Endothelial cell of umbilical vein (primary cell): ENCODE measurements around the gene PRKAG2. TPM values are rescaled to one million over a fixed set of nuclear protein-coding genes. Genes with fewer than 3 reads are reported as not detected.

ENCODE experiments used
- BruUV-seq: library from RNA; stranded (reverse); fragments of 400-500 nt; replicated peaks from 2 replicates; lab custom pipeline; 2021; lab: Mats Ljungman, UMichigan
- CTCF ChIA-PET: fragments of 300-600, 350-600 bp; sonication (Branson Sonifier 250); formaldehyde crosslinking; loops from one replicate; lab custom pipeline; 2021; ENCODE audit warnings: antibody characterized with exemption, inconsistent platforms; lab: Charles Lee
- POLR2A ChIA-PET: fragments of 300-600, 350-600 bp; sonication (Branson Sonifier 250); formaldehyde crosslinking; loops from one replicate; lab custom pipeline; 2021; ENCODE audit warnings: antibody characterized with exemption, inconsistent platforms; lab: Charles Lee
- DNase-seq: peaks from one replicate; pipeline ENCODE4 v3.0.0-alpha.2; 2011; ENCODE audit warnings: low read depth, low spot score
- FAIRE-seq: peaks from 2 replicates; lab custom pipeline; 2011; peaks lifted over from hg19 to GRCh38; lab: Jason Lieb, UNC
- H2AFZ ChIP-seq: 2 replicates; pipeline ENCODE4 v1.6.0; 2012; ENCODE audit warnings: low read depth, low read length, control low read depth, inconsistent platforms
- H3K27ac ChIP-seq: 2 replicates; pipeline ENCODE4 v1.5.1; 2011; ENCODE audit warnings: low read depth, mild to moderate bottlenecking, control low read depth, low read length, moderate library complexity; ENCODE audit not compliant: insufficient read depth
- H3K27me3 ChIP-seq, 2 experiments: 2 replicates each; pipeline versions ENCODE4 v1.6.0 to v1.6.1; 2011; ENCODE audit warnings: low read length in 2 of 2, mixed read lengths in 1 of 2; ENCODE audit not compliant: control insufficient read depth in 2 of 2, insufficient read depth in 2 of 2
- H3K36me3 ChIP-seq, 2 experiments: 2 replicates in 1 of 2; 3 replicates in 1 of 2; pipeline ENCODE4 v1.5.1; 2011; ENCODE audit warnings: low read length in 2 of 2, mild to moderate bottlenecking in 1 of 2, moderate library complexity in 1 of 2; ENCODE audit not compliant: control insufficient read depth in 2 of 2, insufficient read depth in 2 of 2; ENCODE audit errors: extremely low read depth in 1 of 2
- H3K4me1 ChIP-seq: 3 replicates; pipeline ENCODE4 v1.5.1; 2011; ENCODE audit warnings: mild to moderate bottlenecking, low read length; ENCODE audit not compliant: control insufficient read depth, insufficient read depth; ENCODE audit errors: extremely low read depth
- H3K4me2 ChIP-seq: 2 replicates; pipeline ENCODE4 v1.6.1; 2011; ENCODE audit warnings: low read length, control low read depth, mixed read lengths; ENCODE audit not compliant: insufficient read depth
- H3K4me3 ChIP-seq, 3 experiments: fragments of 200-600 bp in 1 of 3; sonication (generic), shearing (Covaris generic) in 1 of 3; replicated peaks in 1 of 3; 2 replicates each; pipeline ENCODE4 v1.5.1; 2011 to 2016; ENCODE audit warnings: control low read depth in 3 of 3, low read length in 3 of 3, mild to moderate bottlenecking in 2 of 3, inconsistent platforms in 1 of 3, low read depth in 1 of 3, moderate library complexity in 1 of 3; ENCODE audit not compliant: insufficient read depth in 1 of 3
- H3K79me2 ChIP-seq: 2 replicates; pipeline ENCODE4 v1.6.0; 2012; ENCODE audit warnings: low read length, inconsistent platforms; ENCODE audit not compliant: control insufficient read depth, insufficient read depth
- H3K9ac ChIP-seq: replicated peaks from 2 replicates; pipeline ENCODE3; 2011; ENCODE audit warnings: low read length, control low read depth; ENCODE audit not compliant: insufficient read depth; ENCODE audit errors: extremely low read depth
- H3K9me1 ChIP-seq: replicated peaks from 3 replicates; pipeline ENCODE4 v1.6.0; 2011; ENCODE audit warnings: mild to moderate bottlenecking, low read length; ENCODE audit not compliant: control insufficient read depth, insufficient read depth; ENCODE audit errors: extremely low read depth
- H3K9me3 ChIP-seq: replicated peaks from 2 replicates; pipeline ENCODE4 v1.5.1; 2012; ENCODE audit warnings: low read length, inconsistent platforms; ENCODE audit not compliant: control insufficient read depth, insufficient read depth
- H4K20me1 ChIP-seq: replicated peaks from 2 replicates; pipeline ENCODE3; 2011; ENCODE audit warnings: mild to moderate bottlenecking, low read length; ENCODE audit not compliant: control insufficient read depth, insufficient read depth; ENCODE audit errors: extremely low read depth
- EZH2 ChIP-seq: IDR thresholded peaks from 2 replicates; pipeline ENCODE4 v1.6.1; 2012; ENCODE audit warnings: borderline replicate concordance, low read depth, mild to moderate bottlenecking, moderate library complexity, low read length, inconsistent platforms; ENCODE audit not compliant: severe bottlenecking
- FOS ChIP-seq: IDR thresholded peaks from 2 replicates; pipeline ENCODE4 v1.6.1; 2011; ENCODE audit warnings: mild to moderate bottlenecking, low read length, moderate library complexity, borderline replicate concordance; ENCODE audit not compliant: insufficient read depth
- GATA2 ChIP-seq: IDR thresholded peaks from 2 replicates; pipeline ENCODE4 v1.7.0; 2011; ENCODE audit warnings: low read depth, mild to moderate bottlenecking, moderate library complexity, mixed read lengths, low read length; ENCODE audit not compliant: insufficient read length, insufficient read depth
- JUN ChIP-seq: IDR thresholded peaks from 2 replicates; pipeline ENCODE4 v1.6.1; 2011; ENCODE audit warnings: borderline replicate concordance, low read depth; ENCODE audit not compliant: insufficient read length, insufficient read depth
- MAX ChIP-seq: IDR thresholded peaks from 2 replicates; pipeline ENCODE4 v1.6.1; 2011; ENCODE audit not compliant: insufficient read depth, insufficient read length
- MYC ChIP-seq: IDR thresholded peaks from one replicate; pipeline ENCODE4 v1.6.1; 2011; ENCODE audit warnings: mild to moderate bottlenecking, low read depth, low read length
- POLR2A ChIP-seq: IDR thresholded peaks from 2 replicates; pipeline ENCODE4 v1.6.1; 2012; ENCODE audit warnings: low read depth, mild to moderate bottlenecking, control low read depth, low read length
- POLR2AphosphoS5 ChIP-seq: IDR thresholded peaks from 2 replicates; pipeline ENCODE4 v1.6.1; 2012; ENCODE audit warnings: low read depth, mild to moderate bottlenecking, control low read depth, low read length, moderate library complexity; ENCODE audit not compliant: insufficient read depth
- dilution Hi-C: fragments of 300-500 bp; cut with MboI; formaldehyde crosslinking; loops from one replicate; pipeline ENCODE4 v1.15.0; 2019; ENCODE audit warnings: low sequenced_read_pairs; ENCODE audit not compliant: extremely low pct_ligation_motif_present
- intact Hi-C: fragments of 100-400 bp; cut with micrococcal nuclease; formaldehyde crosslinking; loops from one replicate; pipeline ENCODE4 v1.10.0; 2022
- polyA plus RNA-seq, 4 experiments: library from polyadenylated mRNA; depleted of rRNA in 3 of 4; stranded (reverse) in 3 of 4; unstranded in 1 of 4; fragments of >200 nt; gene quantifications; 2 replicates each; pipeline versions ENCODE4 v1.2.1 to v1.2.3, GENCODE V29; 2011 to 2012; ENCODE audit warnings: missing spikeins in 1 of 4
- total RNA-seq: library from RNA; stranded (reverse); gene quantifications from 2 replicates; pipeline ENCODE4 v1.2.3, GENCODE V29; 2021
- TF ChIP-seq, protein P1 (sequence below), 2 donors: IDR thresholded peaks; 1 replicate in 1 of 2; 2 replicates in 1 of 2; pipeline ENCODE4 v1.5.1; 2011; ENCODE audit warnings: low read length in 2 of 2, mild to moderate bottlenecking in 2 of 2, moderate library complexity in 2 of 2, control low read depth in 1 of 2, inconsistent platforms in 1 of 2, low read depth in 1 of 2; ENCODE audit not compliant: insufficient read depth in 1 of 2; ENCODE audit errors: extremely low read depth in 1 of 2

Gene PRKAG2
- total and polyA plus RNA-seq, 2 donors (not counting 3 experiments of a cell fraction or from before 2014, with no cell fraction given), result 19.3 to 51.5 TPM

GRCh38 chr7:151650161-151650560 lies 226.8 kb downstream of the PRKAG2 start:
- H3K27ac ChIP-seq, result no peak overlapping the region

More at GRCh38 chr7:151650161-151650560, 226.8 kb downstream of the PRKAG2 start:
- no peaks in the 10 kb centered on the region for H3K4me1 ChIP-seq
- no peak for TF ChIP-seq MYC
- TF ChIP-seq, protein P1, sequence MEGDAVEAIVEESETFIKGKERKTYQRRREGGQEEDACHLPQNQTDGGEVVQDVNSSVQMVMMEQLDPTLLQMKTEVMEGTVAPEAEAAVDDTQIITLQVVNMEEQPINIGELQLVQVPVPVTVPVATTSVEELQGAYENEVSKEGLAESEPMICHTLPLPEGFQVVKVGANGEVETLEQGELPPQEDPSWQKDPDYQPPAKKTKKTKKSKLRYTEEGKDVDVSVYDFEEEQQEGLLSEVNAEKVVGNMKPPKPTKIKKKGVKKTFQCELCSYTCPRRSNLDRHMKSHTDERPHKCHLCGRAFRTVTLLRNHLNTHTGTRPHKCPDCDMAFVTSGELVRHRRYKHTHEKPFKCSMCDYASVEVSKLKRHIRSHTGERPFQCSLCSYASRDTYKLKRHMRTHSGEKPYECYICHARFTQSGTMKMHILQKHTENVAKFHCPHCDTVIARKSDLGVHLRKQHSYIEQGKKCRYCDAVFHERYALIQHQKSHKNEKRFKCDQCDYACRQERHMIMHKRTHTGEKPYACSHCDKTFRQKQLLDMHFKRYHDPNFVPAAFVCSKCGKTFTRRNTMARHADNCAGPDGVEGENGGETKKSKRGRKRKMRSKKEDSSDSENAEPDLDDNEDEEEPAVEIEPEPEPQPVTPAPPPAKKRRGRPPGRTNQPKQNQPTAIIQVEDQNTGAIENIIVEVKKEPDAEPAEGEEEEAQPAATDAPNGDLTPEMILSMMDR (IDR thresholded peaks at IDR 0.05; ENCODE audit: extremely low read depth in 1 of 2, insufficient read depth in 1 of 2, low read depth in 1 of 2, low read length in 2 of 2), result no peak
- no peak for TF ChIP-seq POLR2AphosphoS5
- TF ChIP-seq JUN, result no peak
- no peak for TF ChIP-seq MAX
- no peak for TF ChIP-seq GATA2
- no peak for TF ChIP-seq EZH2
- no peak for TF ChIP-seq POLR2A
- no peak for TF ChIP-seq FOS
- ChIA-PET CTCF (no interaction called here), POLR2A (interaction anchor here (0.7 kb wide), 1 partner anchor 24 kb away, joined by 4 read pairs; no protein-coding TSS in a partner anchor)
- dilution Hi-C loops (no loop called here), intact Hi-C loops (no loop called here)
- no peaks in the 10 kb centered on the region for H3K27me3 ChIP-seq
- no peak overlapping the region for H3K4me3 ChIP-seq
- FAIRE-seq (no peak), DNase-seq (no peak)
- no peaks in the 10 kb centered on the region for H3K9me3 ChIP-seq
- H2AFZ ChIP-seq, result no peak overlapping the region
- no peaks in the 10 kb centered on the region for H3K36me3 ChIP-seq
- H3K9me1 ChIP-seq, result no peaks in the 10 kb centered on the region
- H4K20me1 ChIP-seq, result no peaks in the 10 kb centered on the region
- no peak overlapping the region for H3K4me2 ChIP-seq
- no peaks in the 10 kb centered on the region for H3K79me2 ChIP-seq
- no TSS peak for BruUV-seq
- no peak overlapping the region for H3K9ac ChIP-seq
